Osteoblast (primary cell): ENCODE data around the gene CISD3. TPM values are rescaled to one million over a fixed set of nuclear protein-coding genes. Genes with fewer than 3 reads are reported as not detected.

Experiments used
- DNase-seq: peaks from one replicate; pipeline ENCODE4 v3.0.0; 2011; ENCODE audit warnings: low spot score, mixed read lengths; ENCODE audit not compliant: insufficient read length; ENCODE audit errors: missing footprints
- H2AFZ ChIP-seq: 2 replicates; pipeline ENCODE4 v1.6.0; 2011; ENCODE audit warnings: mild to moderate bottlenecking, low read length
- H3K27ac ChIP-seq: 2 replicates; pipeline ENCODE4 v1.5.1; 2011; ENCODE audit warnings: mild to moderate bottlenecking, low read depth, low read length, moderate library complexity
- H3K27me3 ChIP-seq: 2 replicates; pipeline ENCODE4 v1.6.0; 2012; ENCODE audit warnings: mild to moderate bottlenecking, control low read depth, inconsistent platforms, low read length, moderate library complexity; ENCODE audit not compliant: insufficient read depth
- H3K36me3 ChIP-seq: 2 replicates; pipeline ENCODE4 v1.5.1; 2011; ENCODE audit warnings: mild to moderate bottlenecking, low read length, control low read depth, moderate library complexity; ENCODE audit not compliant: insufficient read depth
- H3K4me1 ChIP-seq: 2 replicates; pipeline ENCODE4 v1.5.1; 2011; ENCODE audit warnings: mild to moderate bottlenecking, low read length, control low read depth, moderate library complexity; ENCODE audit not compliant: insufficient read depth
- H3K4me2 ChIP-seq: 2 replicates; pipeline ENCODE4 v1.6.0; 2011; ENCODE audit warnings: mild to moderate bottlenecking, low read length; ENCODE audit not compliant: insufficient read depth
- H3K4me3 ChIP-seq: fragments of 200-600 bp; sonication (generic); 3 replicates; pipeline ENCODE4 v1.5.1; 2012; ENCODE audit warnings: mild to moderate bottlenecking, low read length, inconsistent platforms; ENCODE audit not compliant: insufficient read depth
- H3K79me2 ChIP-seq: 2 replicates; pipeline ENCODE4 v1.6.0; 2012; ENCODE audit warnings: mild to moderate bottlenecking, low read length, control low read depth, inconsistent platforms; ENCODE audit not compliant: insufficient read depth
- H3K9me3 ChIP-seq: 2 replicates; pipeline ENCODE4 v1.5.1; 2011; ENCODE audit warnings: low read depth, low read length, control low read depth
- H4K20me1 ChIP-seq: 2 replicates; pipeline ENCODE4 v1.6.0; 2012; ENCODE audit warnings: mild to moderate bottlenecking, low read length, control low read depth; ENCODE audit not compliant: insufficient read depth
- total RNA-seq: library from RNA; depleted of rRNA; stranded (reverse); fragments of >200 nt; gene quantifications from 2 replicates; pipeline ENCODE4 v1.2.3, GENCODE V29; 2012
- TF ChIP-seq, protein P1 (sequence below): IDR thresholded peaks from 2 replicates; pipeline ENCODE4 v1.5.1; 2011; ENCODE audit warnings: mild to moderate bottlenecking, low read depth, low read length, moderate library complexity; ENCODE audit errors: extremely low read depth

The CISD3 gene
- total RNA-seq, 1 donor, result 3.6 TPM

DNA sequence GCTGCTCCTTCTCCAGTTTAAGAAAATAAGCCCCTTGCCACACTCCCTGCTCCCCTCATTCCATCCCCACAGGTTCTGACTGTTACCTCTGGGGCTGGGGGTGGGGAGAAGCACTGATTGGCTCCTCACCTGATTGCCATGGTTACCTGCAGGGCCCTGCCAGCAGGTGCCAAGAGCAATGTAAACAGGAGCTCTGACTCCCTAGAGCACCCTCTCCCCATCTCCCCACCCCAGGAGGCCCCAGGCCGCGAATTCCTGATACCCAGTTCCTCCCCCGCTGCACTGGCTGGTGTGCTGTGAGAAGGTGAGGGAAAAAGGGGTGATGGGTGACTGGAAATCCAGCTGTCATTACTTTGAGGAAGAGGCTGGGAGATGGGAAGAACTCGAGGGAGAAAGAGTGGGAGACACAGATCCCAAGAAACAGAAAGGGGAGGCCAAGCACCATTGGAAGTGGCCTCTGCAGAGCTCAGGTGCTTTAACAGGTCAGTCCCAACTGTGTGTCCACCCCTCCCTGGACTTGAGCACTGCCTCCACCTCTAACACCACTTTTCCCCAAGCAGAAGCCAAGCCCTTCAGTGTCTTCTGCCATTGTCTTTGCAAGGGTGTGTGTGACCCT lies 13.5 kb downstream of the CISD3 start:
- Histone ChIP-seq H4K20me1 (peaks cover 69% of the 10 kb centered on the region), H3K79me2 (peaks cover 93% of the 10 kb centered on the region), H3K36me3 (peaks cover 22% of the 10 kb centered on the region)

DNA sequence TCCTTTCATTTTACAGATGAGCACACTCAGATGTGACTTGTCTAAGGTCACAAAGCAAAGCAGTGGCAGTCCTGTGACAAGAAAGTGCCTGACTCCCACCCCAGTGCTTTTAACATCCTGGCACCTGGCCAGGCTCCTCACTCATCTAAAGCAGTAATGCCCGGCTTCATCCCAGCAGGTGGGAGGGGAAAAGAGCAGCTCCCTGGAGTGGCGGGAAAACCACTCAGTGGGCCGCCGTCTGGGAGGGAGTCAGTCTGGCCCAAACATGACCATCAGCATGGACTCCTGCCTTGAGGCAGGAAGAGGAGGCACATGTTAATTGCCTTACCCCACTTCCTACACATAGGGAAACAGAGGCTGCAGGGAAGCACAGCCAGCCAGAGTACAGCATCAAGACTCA lies 15.4 kb downstream of the CISD3 start:
- H3K79me2 ChIP-seq, result peaks cover 75% of the 10 kb centered on the region
- H3K36me3 ChIP-seq, result peaks cover 11% of the 10 kb centered on the region
- no peak for DNase-seq
- TF ChIP-seq, protein P1, sequence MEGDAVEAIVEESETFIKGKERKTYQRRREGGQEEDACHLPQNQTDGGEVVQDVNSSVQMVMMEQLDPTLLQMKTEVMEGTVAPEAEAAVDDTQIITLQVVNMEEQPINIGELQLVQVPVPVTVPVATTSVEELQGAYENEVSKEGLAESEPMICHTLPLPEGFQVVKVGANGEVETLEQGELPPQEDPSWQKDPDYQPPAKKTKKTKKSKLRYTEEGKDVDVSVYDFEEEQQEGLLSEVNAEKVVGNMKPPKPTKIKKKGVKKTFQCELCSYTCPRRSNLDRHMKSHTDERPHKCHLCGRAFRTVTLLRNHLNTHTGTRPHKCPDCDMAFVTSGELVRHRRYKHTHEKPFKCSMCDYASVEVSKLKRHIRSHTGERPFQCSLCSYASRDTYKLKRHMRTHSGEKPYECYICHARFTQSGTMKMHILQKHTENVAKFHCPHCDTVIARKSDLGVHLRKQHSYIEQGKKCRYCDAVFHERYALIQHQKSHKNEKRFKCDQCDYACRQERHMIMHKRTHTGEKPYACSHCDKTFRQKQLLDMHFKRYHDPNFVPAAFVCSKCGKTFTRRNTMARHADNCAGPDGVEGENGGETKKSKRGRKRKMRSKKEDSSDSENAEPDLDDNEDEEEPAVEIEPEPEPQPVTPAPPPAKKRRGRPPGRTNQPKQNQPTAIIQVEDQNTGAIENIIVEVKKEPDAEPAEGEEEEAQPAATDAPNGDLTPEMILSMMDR, result no peak
- peaks cover 43% of the 10 kb centered on the region for H3K4me1 ChIP-seq
- H3K27me3 ChIP-seq, result no peaks in the 10 kb centered on the region
- H4K20me1 ChIP-seq, result peaks cover 59% of the 10 kb centered on the region
- no peak overlapping the region for H2AFZ ChIP-seq
- H3K4me2 ChIP-seq, result peak overlapping the region; percentile 96
- no peaks in the 10 kb centered on the region for H3K9me3 ChIP-seq
- H3K4me3 ChIP-seq, result peak overlapping the region; percentile 97
- no peak overlapping the region for H3K27ac ChIP-seq

More for the DNA sequence above, 13.5 kb downstream of the CISD3 start:
- no peaks in the 10 kb centered on the region for H3K9me3 ChIP-seq
- peaks cover 35% of the 10 kb centered on the region for H3K4me1 ChIP-seq
- no peak overlapping the region for H2AFZ ChIP-seq
- DNase-seq, result no peak
- H3K27me3 ChIP-seq, result no peaks in the 10 kb centered on the region
- no peak overlapping the region for H3K27ac ChIP-seq
- no peak overlapping the region for H3K4me2 ChIP-seq
- TF ChIP-seq, protein P1, result no peak
- no peak overlapping the region for H3K4me3 ChIP-seq

DNA sequence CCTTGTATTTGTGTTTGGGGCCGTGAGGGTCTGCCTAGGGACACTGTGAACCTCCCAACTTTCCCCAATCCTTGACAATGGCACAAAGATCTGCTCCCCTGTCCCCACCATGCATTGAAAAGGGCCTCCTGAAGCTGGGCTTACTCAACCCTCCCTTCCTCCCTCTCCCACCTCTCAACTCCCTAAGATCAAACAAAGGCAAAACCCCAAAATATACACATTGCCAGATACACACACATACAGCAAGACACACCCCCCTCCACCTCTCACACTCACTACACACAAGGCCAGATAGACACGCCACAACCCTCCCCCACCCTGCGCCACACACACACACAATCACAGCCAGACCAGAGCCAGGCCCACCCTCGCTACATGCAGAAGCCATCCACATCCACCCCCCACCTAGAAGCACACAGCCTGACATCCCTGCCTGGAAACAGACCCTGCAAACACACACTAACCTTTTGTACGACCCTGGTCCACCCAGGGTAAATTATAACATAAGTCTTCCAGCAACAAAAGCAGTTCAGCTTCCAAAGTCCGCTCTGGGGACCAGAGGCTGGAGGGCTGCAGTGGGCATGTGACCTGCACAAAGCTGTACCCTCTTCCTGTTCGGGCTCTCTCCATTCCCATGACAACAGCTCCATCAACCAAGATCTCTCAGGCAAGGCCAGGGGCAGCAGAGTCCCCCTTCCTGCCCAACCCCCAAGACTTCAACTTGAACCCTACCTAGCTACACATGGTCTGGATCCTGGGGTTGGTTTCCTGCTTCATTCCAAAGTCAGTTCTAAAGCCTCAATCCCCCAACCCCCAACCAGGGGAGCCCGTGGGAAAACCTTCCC lies 16.1 kb downstream of the CISD3 start:
- Histone ChIP-seq H3K9me3 (no peaks in the 10 kb centered on the region), H2AFZ (no peak overlapping the region), H3K4me3 (peak overlapping the region; percentile 97), H3K79me2 (peaks cover 68% of the 10 kb centered on the region), H3K4me1 (peaks cover 44% of the 10 kb centered on the region), H3K4me2 (peak overlapping the region; percentile 96), H3K36me3 (peaks cover 11% of the 10 kb centered on the region), H3K27ac (peak overlapping the region; percentile 2), H4K20me1 (peaks cover 52% of the 10 kb centered on the region), H3K27me3 (no peaks in the 10 kb centered on the region)
- TF ChIP-seq, protein P1, result no peak
- peak; percentile 75 for DNase-seq

- Histone ChIP-seq H3K79me2 (peaks cover 61% of the 10 kb centered on the region), H2AFZ (no peak overlapping the region), H3K4me3 (peak overlapping the region; percentile 97), H3K27me3 (no peaks in the 10 kb centered on the region), H3K4me2 (peak overlapping the region; percentile 96), H3K27ac (peak overlapping the region; percentile 2), H3K9me3 (no peaks in the 10 kb centered on the region), H3K4me1 (peaks cover 43% of the 10 kb centered on the region), H3K36me3 (peaks cover 11% of the 10 kb centered on the region), H4K20me1 (peaks cover 45% of the 10 kb centered on the region)
- DNase-seq, result peak; percentile 85
- TF ChIP-seq, protein P1, result no peak
Measured at GRCh38 chr17:38746849-38747462, 16.8 kb downstream of the CISD3 start.
